NCI-H510A (cell line): ENCODE measurements around the gene SPACA9.

ENCODE experiments used
- DNase-seq: peaks from one replicate; lab custom pipeline; 2025; lab: John Stamatoyannopoulos, UW

The SPACA9 gene

GRCh38 chr9:132863096-132863495 lies 15.6 kb upstream of the SPACA9 start:
- no peak for DNase-seq

- no peak for DNase-seq
Observed at GRCh38 chr9:132864277-132864676, 14.4 kb upstream of the SPACA9 start.

- no peak for DNase-seq
Observed at GRCh38 chr9:132864691-132865090, 14.0 kb upstream of the SPACA9 start.

- no peak for DNase-seq
Observed at GRCh38 chr9:132866898-132867297, 11.8 kb upstream of the SPACA9 start.

- DNase-seq = no peak
Observed at GRCh38 chr9:132869266-132869665, 9.4 kb upstream of the SPACA9 start.

GRCh38 chr9:132873403-132873802 lies 5.3 kb upstream of the SPACA9 start:
- no peak for DNase-seq

- DNase-seq = no peak
Observed at GRCh38 chr9:132875159-132875558, 3.5 kb upstream of the SPACA9 start.

GRCh38 chr9:132876849-132877248 lies 1.8 kb upstream of the SPACA9 start:
- no peak for DNase-seq

GRCh38 chr9:132877458-132877823 lies 1.3 kb upstream of the SPACA9 start:
- DNase-seq = no peak

GRCh38 chr9:132877824-132878694 lies 639 bp upstream of the SPACA9 start, which contains the start of gene AK8:
AK8 (minus strand) TSS chr9:132878284; CDS start chr9:132878255, 29 bp downstream.
- DNase-seq = peak; percentile 35

- DNase-seq = no peak
Observed at GRCh38 chr9:132879457-132880323, 992 bp downstream of the SPACA9 start.

GRCh38 chr9:132880324-132880661 lies 1.6 kb downstream of the SPACA9 start:
- DNase-seq = no peak

- no peak for DNase-seq
Observed at GRCh38 chr9:132881826-132882225, 3.1 kb downstream of the SPACA9 start.

GRCh38 chr9:132882616-132883015 lies 3.9 kb downstream of the SPACA9 start:
- no peak for DNase-seq

- no peak for DNase-seq
Observed at GRCh38 chr9:132883349-132884294, 4.9 kb downstream of the SPACA9 start.

- DNase-seq = no peak
Observed at GRCh38 chr9:132885720-132886333, 7.1 kb downstream of the SPACA9 start.

GRCh38 chr9:132886334-132886725 lies 7.6 kb downstream of the SPACA9 start:
- no peak for DNase-seq

- DNase-seq = no peak
Observed at GRCh38 chr9:132887181-132888120, 8.8 kb downstream of the SPACA9 start.

- DNase-seq = no peak
Observed at GRCh38 chr9:132888151-132888550, 9.5 kb downstream of the SPACA9 start.

GRCh38 chr9:132892400-132892799 lies 13.7 kb downstream of the SPACA9 start:
- no peak for DNase-seq
